Right hindlimb (tissue), 1 donor: ENCODE results near the gene DDX17.

ENCODE experiments used
- DNase-seq: peaks from one replicate; pipeline ENCODE4 v3.0.0-alpha.2; 2018

Gene DDX17

DNA sequence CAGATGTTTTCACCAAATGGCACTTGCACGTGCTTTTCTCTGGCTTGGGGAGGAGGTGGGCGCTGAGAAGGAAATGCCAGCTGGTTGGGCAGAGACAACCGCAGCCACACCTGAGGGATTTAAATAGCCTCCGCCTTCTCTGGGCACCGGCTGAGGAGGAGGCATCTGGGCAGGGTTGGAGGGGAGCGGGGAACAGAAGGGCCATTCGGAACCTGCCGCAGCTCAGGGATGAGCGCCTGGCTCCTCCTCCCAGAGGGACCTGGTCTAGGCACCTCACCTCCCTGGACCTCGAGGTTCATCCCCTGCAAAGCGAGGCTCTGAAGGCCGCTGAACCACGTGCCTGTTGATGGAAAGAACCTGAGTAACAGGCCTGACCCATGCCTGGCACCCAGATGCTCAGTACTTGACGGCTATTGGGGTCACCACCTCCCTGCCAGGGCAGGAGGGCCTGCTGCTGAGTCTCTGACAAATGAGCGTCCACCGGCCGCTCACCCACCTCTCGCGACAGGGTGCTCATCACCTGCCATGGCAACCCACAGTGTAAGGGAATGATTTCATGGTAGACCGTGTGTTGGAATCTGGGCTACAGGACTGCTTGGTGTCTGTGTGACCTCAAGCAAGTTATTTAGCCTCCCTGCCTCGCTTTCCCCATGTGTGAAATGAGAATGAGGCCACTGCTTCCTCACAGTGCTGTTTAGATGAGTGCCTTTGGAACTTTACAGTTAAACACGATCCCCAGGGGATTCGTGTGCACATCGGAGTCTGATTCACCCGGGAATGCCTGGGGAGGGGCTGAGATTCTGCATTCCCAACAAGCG is 40.2 kb downstream of the DDX17 start:
- DNase-seq: no peak

DNA sequence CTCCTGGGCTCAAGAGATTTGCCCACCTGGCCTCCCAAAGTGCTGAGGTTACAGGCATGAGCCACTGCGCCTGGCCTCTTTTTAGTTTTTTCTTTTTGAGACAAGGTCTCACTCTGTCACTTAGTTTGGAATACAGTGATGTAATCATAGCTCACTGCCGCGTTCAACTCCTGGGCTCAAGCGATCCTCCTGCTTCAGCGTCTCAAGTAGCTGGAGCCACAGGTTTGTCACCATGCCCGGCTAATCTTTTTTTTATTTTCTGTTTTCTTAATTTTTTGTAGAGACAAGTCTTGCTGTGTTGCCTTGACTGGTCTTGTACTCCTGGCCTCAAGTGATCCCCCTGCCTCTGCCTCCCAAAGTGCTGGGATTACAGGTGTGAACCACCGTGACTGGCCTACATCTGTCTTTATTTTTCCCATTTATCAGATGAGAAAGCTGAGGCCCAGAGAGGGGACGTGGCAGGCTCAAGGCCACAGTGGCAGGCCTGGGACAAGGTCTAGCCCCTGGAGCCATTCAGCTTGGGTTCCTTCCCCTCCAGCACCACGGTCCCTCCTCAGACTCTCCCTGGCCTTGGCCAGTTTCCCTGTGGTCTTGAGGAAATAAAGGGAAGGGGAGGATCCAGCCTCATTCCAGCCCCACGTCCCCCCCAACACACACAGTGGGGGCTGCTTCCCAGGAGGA is 41.0 kb downstream of the DDX17 start:
- DNase-seq: no peak

DNA sequence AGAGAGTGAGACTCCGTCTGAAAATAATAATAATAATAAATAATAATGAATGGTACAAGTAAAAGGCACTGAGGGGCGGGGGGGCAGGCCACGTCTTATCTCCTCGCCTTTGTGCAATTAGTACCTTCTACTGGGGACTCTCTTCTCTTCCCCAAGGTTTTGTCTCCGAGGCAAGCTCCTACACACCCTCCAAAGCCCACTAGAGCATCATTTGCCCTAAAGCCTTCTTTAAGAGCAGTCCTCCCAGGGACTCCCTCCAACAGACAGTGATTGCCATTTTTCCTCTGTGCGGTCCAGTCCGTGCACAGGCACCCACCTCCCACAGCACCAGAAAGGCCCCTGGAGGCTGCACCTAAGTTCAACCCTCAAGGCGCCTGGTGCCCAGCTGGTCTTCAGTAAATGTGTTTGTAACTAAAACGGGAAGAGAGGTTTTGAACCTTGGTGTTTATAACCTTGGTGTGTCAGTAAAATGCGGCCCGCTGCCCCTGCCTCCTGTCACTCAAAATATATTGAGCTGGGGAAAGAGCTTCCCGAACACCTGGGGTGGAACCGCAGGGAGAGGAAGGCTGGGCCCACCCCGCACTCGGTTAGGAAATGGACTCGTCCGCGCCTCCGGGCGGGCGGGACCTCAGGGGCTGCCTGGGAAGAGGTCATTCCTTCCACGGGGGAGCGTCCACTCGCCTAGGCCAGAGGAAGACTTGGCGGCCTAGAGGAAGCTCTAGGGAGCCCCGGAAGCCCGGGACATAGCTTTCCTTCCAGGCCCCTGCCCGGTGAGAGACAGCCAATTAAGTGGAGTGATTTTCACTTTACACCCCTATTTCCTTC is 42.9 kb downstream of the DDX17 start:
- DNase-seq: peak; percentile 56

DNA sequence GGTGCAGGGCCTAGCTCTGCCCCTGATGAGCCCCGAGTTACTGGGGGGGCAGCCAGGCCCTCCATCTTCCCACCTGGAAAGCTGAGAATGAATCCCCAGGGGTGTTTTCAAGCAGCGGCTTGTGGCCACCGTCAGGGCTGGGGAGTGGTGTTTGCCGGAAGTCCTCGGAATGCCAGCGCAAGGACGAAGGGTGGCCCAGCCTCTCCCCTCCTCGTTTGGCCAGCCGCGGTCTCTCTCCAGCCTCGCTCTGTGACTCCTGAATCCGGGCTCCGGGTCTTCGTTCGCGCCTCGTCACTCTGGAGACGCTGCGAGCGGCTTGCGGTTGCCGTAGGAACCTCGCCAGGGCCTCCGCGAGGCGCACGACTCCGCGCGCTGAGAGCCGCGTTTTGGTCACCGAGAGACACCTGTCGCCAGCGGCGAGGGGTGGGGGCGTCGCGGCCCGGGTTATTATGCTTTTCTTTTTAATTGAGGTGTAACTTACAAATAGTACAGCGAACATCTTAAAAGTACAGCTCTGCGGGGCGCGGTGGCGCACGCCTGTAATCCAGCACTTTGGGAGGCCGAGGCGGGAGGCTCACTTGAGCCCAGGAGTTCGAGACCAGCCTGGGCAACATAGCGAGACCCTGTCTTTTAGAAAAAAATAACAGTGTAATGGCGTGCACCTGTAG is 44.6 kb downstream of the DDX17 start:
- DNase-seq: peak; percentile 89

DNA sequence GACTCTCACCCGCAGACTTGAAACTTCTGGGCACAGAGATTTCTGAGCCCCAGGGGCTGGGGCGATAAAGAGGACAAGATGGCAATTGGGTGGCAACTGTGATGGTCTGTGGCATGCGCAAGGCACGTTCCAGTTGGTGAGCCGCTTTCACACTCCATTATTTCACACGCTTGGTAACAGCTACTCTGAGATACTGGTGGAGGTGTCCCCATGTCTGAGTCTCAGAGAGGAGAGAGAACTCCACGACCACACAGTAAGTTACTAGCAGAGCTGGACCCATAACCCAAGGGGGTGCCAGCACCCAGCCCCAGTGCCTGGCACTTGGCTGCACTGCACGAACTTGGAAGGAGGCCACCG is 45.1 kb downstream of the DDX17 start:
- DNase-seq: no peak

DNA sequence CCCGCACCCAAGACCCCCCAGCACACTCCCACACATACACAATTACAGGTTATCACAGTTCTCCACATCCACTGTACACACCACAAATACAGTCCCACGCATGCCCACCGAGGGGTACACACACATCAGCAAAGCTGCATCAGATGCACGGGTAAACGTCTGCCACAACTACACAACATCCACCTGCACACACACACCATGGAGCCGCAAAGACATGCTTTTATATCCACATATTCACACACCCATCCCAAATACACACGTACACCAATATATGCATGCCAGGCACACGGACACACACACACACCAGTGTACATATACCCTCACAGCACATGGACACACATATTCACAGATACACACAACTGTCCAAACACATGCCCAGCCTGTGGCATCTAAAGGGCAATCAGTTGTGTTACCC is 45.7 kb downstream of the DDX17 start:
- no peak for DNase-seq

DNA sequence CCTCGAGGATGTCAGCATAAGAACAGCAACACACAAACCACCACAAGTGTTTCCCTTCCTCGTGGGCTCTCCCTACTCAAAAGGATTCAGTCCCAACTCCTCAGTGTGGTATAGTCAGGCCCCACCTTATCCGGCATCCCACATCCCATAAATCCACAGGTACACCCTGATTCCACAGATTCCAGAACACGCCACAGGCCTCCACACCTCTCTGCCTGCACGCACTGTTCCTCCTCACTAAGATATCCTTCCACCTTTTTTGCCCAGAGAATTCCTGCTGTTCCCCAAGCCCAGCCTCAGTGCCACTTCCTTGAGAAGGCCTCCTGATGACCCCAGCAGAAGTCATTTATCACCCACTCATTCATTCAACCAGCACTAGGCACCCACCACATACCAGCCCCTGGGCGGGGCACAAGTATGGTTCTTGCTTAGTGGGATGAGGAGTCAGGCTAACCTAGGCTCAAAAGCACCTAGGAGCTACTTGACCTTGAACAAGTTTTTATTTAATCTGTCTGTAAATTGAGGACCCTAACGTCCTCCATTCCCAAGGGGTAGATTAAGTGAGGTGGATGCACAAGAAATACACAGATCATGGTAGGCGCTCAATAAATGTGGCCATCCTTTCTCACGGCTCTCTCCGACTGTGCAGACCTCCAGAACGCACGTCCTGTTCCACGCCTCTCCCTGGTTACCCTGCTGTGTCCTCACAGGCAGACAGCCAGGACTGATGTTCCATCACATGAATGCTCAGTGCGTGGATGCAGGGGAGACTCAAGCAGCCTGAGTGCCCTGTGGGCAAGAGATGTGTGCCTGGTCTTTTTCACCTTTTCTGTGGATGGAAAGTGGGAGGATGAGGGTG is 49.0 kb downstream of the DDX17 start:
- no peak for DNase-seq

DNA sequence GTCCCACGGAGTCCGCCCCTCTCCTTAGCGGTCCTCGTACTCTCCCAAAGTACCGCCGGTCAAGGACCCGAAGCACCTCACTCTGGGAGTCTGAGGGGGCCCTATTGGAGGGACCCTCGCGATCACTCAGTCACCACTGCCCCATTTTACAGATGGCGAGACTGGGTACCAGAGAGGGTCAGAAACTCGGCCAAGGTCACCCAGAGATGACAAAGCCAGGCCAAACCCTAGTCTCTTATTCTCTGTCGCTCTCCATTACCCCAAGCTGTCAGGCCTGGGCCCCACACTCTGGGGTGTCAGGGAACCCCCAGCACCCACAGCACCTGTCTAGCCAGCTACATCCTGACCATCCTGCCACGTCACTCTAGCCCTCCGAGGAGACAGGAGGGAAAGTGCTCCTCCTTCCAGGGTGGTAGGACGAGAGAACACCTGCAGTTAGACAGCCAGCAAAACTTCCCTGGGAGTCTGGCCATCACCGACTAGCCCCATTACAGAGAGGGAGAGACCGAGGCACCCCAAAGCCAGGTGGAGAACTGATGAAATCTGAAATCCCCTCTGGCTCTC is 49.8 kb downstream of the DDX17 start:
- DNase-seq: no peak

DNA sequence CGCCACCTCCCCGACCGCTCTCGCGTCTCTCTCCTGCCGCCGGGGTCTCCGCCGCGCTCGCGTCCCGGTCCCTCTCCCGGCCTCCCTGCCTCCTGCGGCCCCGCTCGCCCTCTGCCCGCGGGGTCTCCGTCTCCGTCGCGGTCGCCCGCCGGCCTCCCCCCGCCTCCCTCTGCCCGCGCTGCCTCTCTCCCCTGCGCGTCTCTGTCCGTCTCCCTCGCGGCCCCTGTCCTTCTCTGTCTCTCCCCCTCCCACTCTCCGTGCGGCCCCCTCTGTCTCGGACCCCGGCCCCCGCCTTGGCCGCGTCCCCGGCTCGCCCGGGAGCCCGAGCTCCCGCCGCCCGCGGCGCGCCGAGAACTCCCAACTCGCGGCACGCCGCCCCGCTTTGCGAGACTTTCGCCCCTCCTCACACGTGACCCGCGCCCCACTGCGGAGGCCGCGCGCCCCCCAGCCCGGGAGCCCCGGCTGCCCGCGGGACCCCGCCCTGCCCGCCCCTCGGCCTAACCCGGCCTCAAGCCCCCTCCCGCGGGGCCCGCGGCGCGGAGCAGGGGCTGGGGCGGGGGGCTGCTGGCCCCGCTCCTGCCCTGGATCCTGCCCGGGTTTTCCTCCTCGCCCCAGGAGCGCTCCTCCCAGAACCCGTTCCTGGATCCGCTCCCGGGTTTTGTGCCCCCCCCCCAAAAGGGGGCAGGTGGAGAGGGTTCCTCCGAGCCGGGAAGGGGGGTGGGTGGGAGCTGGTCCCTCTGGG is 50.4 kb downstream of the DDX17 start:
- peak; percentile 64 for DNase-seq

DNA sequence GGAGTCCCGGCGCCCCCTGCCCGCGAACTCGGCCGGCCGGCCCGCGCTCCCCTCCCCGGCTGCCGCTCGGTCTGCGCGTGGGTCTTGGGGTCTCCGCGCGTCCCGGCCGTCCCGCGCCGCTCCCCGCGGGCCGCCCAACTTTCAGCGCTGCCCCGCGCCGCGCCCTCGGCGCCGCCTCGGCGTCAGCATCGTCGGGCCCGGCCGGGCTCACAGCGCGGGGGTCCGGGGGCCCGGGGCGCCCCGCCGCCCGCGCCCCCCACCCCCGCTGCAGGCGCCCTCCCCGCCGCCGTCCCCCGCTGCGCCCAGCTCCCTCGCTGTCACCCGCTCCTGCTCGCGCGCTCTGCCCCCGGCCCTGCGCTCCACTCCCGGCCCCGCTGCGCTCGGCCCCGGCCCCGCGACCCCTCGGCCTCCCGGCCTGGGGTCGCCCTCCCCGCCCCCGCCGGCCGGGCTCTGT is 51.0 kb downstream of the DDX17 start, which contains the start of gene KCNJ4:
TSS of gene KCNJ4 (minus strand) at position 124 of the 454 bp plus-strand sequence. CDS start 27,067 bp downstream, outside the sequence.
- DNase-seq: no peak

DNA sequence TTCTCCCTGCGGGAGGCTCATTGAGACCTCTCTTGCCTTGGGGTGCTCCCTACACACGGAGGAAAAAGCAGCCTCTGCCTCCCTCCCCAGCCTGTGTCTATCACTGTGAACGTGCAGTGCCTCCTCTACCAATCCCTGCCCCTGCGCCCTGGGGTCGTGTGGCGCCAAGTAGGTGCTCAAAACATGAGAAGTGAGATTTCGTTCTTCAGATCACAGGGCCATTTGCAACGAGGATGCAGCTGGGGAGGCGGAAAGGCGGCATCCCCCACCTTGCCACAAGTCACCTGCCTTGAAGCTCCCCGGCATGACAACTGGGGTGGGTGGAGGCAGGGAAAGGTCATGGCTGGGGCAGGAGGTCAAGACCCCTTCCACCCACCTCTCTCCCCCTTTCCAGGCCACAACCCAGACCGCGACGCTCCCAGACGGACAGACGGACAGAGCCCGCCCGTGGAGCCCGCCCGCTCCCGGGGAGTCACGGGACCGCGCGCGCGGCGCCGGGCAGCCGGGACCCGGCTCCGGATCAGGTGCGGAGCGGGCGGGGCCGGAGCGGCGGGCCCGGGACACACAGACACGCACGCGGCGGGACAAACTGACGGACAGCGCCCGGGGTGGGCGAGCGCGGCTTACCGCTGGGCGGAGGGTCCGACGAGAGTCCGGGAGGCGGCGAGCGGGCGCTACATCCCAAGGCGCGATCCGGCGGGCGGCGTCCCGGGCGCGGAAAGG is 51.6 kb downstream of the DDX17 start:
- no peak for DNase-seq

DNA sequence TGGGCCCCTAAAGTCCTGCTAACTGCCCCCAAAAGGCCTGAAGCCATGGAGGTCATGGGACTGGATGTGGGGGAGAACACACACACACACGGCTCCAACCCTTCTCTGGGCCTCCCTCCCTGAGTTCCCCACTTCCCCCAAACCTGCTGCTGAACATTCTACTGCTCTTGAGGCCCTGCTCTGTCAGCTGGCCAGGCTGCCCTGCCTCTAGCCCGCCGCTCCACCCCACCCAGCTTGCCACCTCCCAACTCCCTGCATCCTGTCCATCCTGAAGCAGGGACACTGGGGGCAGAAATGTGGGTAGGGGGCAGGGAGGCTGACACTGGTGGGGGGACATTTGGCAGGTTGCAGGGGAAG is 52.1 kb downstream of the DDX17 start:
- DNase-seq: no peak

DNA sequence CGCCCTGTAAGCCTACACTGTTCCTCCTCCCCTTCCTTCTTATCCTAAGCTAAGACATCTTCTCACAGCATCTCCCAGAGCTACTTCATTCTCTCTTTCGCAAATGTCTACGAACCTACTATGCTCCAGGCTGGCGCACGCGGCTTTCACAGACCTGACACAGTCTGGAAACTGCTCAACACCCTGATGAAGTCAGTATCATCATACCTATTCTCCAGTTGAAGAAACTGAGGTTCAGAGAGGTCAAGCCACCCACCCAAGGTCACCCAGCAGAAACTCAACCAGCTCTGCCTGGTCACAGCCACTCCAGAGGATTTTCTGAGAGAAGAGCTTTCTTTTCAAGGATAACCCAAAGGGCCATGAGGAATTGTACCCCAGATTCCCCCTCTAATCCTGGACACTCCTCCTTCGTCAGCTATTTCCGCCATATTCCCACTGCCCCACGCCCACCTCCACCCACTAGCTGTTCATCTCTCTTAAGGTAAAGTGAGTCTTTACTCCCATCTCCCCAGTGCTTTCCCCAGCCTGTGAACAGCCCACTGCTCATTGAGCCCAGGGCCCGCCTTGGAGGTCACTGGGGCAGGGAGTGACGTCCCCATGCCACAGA is 52.9 kb downstream of the DDX17 start:
- no peak for DNase-seq

DNA sequence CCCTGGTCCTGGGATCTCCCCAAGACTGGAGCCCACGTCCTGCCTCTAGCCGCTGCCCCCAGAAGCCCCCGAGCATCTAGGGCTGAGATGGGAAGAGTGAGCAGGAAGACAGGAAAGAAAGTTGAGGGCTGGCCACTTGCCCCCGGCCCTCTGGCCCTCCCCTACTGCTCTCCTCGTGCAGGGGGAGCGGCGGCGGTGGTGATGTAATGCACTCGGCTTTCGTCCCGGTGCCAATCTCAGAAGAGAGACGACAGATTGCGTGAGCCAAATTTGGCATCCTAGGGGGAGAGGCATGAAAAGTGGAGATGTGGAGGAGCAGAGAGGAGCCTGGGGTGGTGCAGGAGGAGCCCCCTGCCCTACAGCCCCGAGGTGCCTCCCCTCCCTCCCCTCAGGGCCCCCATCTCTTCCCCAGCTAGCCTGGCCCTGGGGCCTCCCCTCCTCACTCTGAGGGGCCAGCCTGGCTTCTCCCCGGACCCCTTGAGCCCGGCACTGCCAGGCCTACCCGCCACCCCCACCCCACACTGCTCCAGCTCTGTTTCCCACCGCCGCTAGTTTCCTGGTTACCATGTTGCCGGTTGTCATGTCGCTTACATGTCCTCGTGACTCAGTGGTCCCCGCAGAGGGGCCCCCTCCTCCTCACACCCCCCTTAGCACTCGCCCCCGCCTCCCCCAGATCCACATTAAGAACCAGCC is 53.6 kb downstream of the DDX17 start:
- peak; percentile 57 for DNase-seq

DNA sequence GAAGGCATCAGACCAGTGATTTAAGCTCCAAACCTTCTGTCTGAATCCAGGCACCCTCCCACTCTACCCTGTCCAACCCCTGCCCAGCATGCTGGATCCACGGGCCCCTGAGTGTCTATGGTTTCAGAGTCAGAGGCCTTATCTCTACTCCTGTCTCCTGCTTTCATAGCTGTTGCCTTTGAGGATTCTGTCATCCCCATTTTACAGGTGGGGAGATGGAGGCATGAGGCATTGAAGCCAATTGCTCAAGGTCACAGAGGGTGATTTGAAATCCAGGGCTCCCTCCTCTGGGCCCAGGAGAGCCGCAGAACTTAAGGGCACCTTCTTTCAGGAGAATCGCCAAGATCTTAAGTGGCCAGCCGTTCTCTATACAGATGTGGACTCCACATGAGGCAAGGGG is 54.2 kb downstream of the DDX17 start:
- no peak for DNase-seq

DNA sequence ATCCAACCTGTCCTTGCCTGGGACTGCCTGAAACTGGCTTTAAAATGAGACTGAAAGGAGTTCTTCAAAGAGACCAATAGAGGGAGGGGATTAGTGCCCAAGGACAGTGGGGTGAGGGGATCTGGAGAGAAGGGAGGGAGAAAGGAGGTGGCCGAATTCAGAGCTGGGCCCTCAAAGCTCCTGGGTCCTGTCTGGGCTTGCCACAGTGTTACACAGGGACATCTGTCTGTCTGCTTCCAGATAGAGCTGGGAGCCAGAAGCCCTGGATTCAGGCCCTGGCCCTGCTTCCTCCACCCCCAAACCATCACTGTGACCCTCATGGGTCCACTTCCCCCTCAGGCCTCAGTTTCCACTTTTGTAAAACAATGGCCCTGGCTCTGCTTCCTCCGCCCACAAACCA is 54.7 kb downstream of the DDX17 start:
- DNase-seq: no peak

DNA sequence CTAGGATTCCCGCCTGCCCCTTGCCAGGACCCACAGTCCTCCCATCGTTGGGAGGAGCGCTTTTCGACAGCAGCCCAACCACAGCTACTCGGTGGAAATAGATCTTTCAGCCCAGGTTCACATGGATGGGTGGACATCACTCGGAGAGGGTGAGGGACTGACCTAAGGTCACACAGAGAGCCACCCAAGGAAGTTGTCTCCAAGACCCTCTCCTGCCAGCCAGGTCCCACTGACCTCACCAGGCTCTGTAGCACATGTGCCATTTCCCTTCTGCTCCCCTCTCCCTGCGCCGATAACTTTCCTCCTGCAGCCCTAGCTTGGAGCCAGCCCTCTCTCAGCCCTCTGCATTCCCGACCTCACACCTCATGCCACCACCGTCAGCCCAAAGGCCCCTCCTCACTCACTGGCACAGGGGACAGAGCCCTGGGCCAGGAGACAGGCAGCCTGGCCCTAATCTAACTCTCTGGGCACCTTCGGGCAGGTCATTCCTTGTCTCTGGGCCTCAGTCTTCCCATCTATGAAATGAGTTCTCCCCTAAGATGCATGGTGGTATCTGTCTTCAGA is 55.8 kb downstream of the DDX17 start:
- DNase-seq: no peak

DNA sequence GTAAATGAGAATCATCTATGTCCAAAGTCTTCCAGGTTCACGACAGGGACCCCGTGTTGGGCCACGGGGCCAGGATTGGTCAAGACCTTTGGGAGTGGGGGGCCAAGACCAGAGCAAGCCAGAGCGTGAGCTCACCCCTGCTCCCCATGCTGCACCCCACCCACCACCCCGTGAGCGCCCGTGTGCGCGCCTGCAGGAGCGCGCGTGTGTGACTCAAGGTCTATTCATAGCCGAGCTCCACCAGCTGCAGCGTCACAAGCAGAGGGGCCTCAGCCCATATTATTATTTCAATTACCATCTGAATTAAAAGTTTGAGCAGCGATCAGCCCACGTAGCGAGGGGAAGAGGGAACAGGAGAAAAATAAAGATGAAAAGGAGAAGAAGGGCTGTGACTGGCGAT is 56.3 kb downstream of the DDX17 start:
- DNase-seq: no peak
